WTC11 (cell line): ENCODE results near the gene CD46. TPM values are rescaled to one million over a fixed set of nuclear protein-coding genes. Genes with fewer than 3 reads are reported as not detected.

Experiments
- ATAC-seq: fragments of 200-7000 bp; cut with Tn5 transposase; 2 replicates; pipeline ENCODE4 v1.10.0; 2021; ENCODE audit warnings: mild to moderate bottlenecking, moderate library complexity
- CTCF ChIA-PET: fragments of 300-600 bp; sonication (Branson Sonifier 250); formaldehyde crosslinking; loops from one replicate; lab custom pipeline; 2021; ENCODE audit warnings: antibody characterized with exemption; lab: Charles Lee
- POLR2A ChIA-PET: fragments of 350-600 bp; sonication (Branson Sonifier 250); formaldehyde crosslinking; loops from one replicate; lab custom pipeline; 2021; ENCODE audit warnings: antibody characterized with exemption; lab: Charles Lee
- DNase-seq: peaks from one replicate; pipeline ENCODE4 v3.0.0; 2021; ENCODE audit warnings: low spot score
- H3K27ac Mint-ChIP-seq: 2 replicates; pipeline ENCODE4 v1.8.0; 2021; ENCODE audit warnings: mixed read lengths
- H3K27me3 Mint-ChIP-seq: 2 replicates; pipeline ENCODE4 v1.8.0; 2021; ENCODE audit warnings: low read depth, mild to moderate bottlenecking, moderate library complexity, mixed read lengths
- H3K36me3 Mint-ChIP-seq: 2 replicates; pipeline ENCODE4 v1.8.0; 2021; ENCODE audit warnings: mixed read lengths
- H3K4me1 Mint-ChIP-seq: 2 replicates; pipeline ENCODE4 v1.8.0; 2022; ENCODE audit warnings: mixed read lengths
- H3K4me3 Mint-ChIP-seq: 2 replicates; pipeline ENCODE4 v1.8.0; 2021; ENCODE audit warnings: mild to moderate bottlenecking, moderate library complexity, mixed read lengths
- H3K9me3 Mint-ChIP-seq: 2 replicates; pipeline ENCODE4 v1.8.0; 2021; ENCODE audit warnings: mixed read lengths
- ATF1 ChIP-seq: sonication (generic); formaldehyde crosslinking; IDR thresholded peaks from 2 replicates; pipeline ENCODE4 v1.8.1; 2023; ENCODE audit warnings: mild to moderate bottlenecking, moderate library complexity, missing genetic modification reagents
- CBFB ChIP-seq: sonication (generic); formaldehyde crosslinking; IDR thresholded peaks from 2 replicates; pipeline ENCODE4 v1.8.1; 2022; ENCODE audit warnings: mild to moderate bottlenecking, low read depth, missing genetic modification reagents
- EMX1 ChIP-seq: fragments of 250-450 bp; sonication (Bioruptor Pico); IDR thresholded peaks from 2 replicates; pipeline ENCODE4 v1.8.0; 2021; ENCODE audit warnings: mild to moderate bottlenecking
- GRHL2 ChIP-seq: fragments of 250-450 bp; sonication (Bioruptor Pico); IDR thresholded peaks from 2 replicates; pipeline ENCODE4 v1.8.0; 2022; ENCODE audit warnings: mild to moderate bottlenecking, moderate library complexity; ENCODE audit not compliant: insufficient replicate concordance, severe bottlenecking
- GTF2I ChIP-seq: fragments of 250-450 bp; sonication (Bioruptor Pico); conservative IDR thresholded peaks from 2 replicates; pipeline ENCODE4 v1.4.0; 2021; ENCODE audit warnings: mild to moderate bottlenecking
- HMGXB4 ChIP-seq: sonication (generic); formaldehyde crosslinking; IDR thresholded peaks from 2 replicates; pipeline ENCODE4 v1.8.1; 2023; ENCODE audit warnings: mild to moderate bottlenecking, moderate library complexity, missing genetic modification reagents
- MYBL2 ChIP-seq: sonication (generic); formaldehyde crosslinking; IDR thresholded peaks from 2 replicates; pipeline ENCODE4 v1.8.1; 2023; ENCODE audit warnings: mild to moderate bottlenecking, moderate library complexity, missing genetic modification reagents
- SP1 ChIP-seq: sonication (generic); formaldehyde crosslinking; conservative IDR thresholded peaks from 2 replicates; pipeline ENCODE4 v1.8.1; 2022; ENCODE audit warnings: missing genetic modification reagents
- TEAD4 ChIP-seq: sonication (generic); formaldehyde crosslinking; IDR thresholded peaks from 2 replicates; pipeline ENCODE4 v1.8.0; 2022; ENCODE audit warnings: mild to moderate bottlenecking, missing genetic modification reagents
- USF1 ChIP-seq: sonication (generic); formaldehyde crosslinking; IDR thresholded peaks from 2 replicates; pipeline ENCODE4 v1.8.0; 2022; ENCODE audit warnings: mild to moderate bottlenecking, missing genetic modification reagents
- ZNF512 ChIP-seq: sonication (generic); formaldehyde crosslinking; IDR thresholded peaks from 2 replicates; pipeline ENCODE4 v1.8.1; 2022; ENCODE audit warnings: missing genetic modification reagents, borderline replicate concordance
- total RNA-seq: library from RNA; stranded (reverse); gene quantifications from 3 replicates; pipeline ENCODE4 v1.2.3, GENCODE V29; 2021
- TF ChIP-seq, protein P1 (sequence below): fragments of 200-600 bp; IDR thresholded peaks from 2 replicates; pipeline ENCODE4 v1.8.0; 2022; ENCODE audit warnings: antibody characterized with exemption
- TF ChIP-seq, protein P2 (sequence below): fragments of 250-450 bp; sonication (Bioruptor Pico); IDR thresholded peaks from 2 replicates; pipeline ENCODE4 v1.9.0; 2021; ENCODE audit warnings: mild to moderate bottlenecking
- TF ChIP-seq, protein P3 (sequence below): sonication (generic); formaldehyde crosslinking; IDR thresholded peaks from 2 replicates; pipeline ENCODE4 v1.8.0; 2023; ENCODE audit warnings: mild to moderate bottlenecking, missing genetic modification reagents

CD46 gene
- total RNA-seq, 1 experiment from 2014 or later, result 150 TPM

DNA sequence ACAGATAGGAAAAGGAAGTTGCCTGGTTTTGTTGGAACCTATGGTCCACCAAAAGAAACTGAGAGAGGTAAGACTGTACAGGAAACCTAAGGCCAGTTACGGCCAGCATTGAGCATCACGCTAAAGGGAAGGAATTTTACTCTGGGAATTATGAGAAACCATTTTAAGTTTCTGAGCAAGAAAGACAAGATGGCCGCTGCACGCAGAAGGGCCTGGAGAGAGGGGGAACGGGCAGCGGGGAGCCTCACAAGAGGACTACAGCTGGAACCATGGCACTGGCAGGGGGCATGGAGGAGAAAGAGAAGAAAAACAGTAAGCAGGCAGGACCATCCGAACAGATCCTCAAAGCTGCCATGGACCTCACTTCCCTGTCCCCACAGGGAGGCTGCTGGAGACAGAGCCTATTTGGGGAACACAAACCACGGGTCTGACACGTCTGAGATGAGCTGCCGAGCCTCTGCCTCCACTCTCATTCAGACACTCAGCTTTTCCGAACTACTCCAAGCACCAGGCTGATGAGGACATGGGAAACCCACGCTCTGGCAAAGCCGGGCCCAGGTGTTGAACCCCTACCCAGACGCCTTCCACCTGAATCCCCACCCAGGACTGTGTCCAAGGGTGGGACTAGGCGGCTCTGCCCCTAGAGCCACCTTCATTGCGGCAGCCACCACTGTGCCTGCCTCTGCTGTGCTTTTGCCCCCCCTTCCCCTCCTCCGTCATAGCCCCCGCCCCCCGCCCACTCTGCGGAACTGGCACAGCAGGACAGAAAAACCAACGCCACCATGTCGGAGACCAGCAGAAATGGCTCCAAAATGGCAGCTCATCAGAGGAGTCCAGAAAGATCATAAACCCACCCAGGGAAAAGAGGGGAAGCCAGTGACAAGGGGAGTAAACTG lies 69.0 kb downstream of the CD46 start (continued):
- TF ChIP-seq, protein P1, sequence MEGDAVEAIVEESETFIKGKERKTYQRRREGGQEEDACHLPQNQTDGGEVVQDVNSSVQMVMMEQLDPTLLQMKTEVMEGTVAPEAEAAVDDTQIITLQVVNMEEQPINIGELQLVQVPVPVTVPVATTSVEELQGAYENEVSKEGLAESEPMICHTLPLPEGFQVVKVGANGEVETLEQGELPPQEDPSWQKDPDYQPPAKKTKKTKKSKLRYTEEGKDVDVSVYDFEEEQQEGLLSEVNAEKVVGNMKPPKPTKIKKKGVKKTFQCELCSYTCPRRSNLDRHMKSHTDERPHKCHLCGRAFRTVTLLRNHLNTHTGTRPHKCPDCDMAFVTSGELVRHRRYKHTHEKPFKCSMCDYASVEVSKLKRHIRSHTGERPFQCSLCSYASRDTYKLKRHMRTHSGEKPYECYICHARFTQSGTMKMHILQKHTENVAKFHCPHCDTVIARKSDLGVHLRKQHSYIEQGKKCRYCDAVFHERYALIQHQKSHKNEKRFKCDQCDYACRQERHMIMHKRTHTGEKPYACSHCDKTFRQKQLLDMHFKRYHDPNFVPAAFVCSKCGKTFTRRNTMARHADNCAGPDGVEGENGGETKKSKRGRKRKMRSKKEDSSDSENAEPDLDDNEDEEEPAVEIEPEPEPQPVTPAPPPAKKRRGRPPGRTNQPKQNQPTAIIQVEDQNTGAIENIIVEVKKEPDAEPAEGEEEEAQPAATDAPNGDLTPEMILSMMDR, result no peak
- TF ChIP-seq HMGXB4 (CRISPR knock-in tag) (no peak), MYBL2 (CRISPR knock-in tag) (no peak), GRHL2 (no peak), GTF2I (CRISPR knock-in tag) (no peak), SP1 (no peak), TEAD4 (CRISPR knock-in tag) (no peak), EMX1 (CRISPR knock-in tag) (no peak)
- TF ChIP-seq, all 79 proteins: peak for 0

- H3K9me3 Mint-ChIP-seq, result peaks cover 4% of the 10 kb centered on the region; the same call in 1 of the 2 replicates
- ChIA-PET CTCF (interaction anchor here (1.0 to 2.7 kb wide), 5 partner anchors 10 to 160 kb away, joined by 3 to 26 read pairs (median 5); no protein-coding TSS in a partner anchor), POLR2A (no interaction called here)
- TF ChIP-seq, protein P2, sequence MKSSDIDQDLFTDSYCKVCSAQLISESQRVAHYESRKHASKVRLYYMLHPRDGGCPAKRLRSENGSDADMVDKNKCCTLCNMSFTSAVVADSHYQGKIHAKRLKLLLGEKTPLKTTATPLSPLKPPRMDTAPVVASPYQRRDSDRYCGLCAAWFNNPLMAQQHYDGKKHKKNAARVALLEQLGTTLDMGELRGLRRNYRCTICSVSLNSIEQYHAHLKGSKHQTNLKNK (CRISPR knock-in tag), result no peak
- TF ChIP-seq ZNF512 (CRISPR knock-in tag) (no peak), CBFB (CRISPR knock-in tag) (no peak), ATF1 (CRISPR knock-in tag) (no peak), USF1 (CRISPR knock-in tag) (no peak)
- TF ChIP-seq, protein P3, sequence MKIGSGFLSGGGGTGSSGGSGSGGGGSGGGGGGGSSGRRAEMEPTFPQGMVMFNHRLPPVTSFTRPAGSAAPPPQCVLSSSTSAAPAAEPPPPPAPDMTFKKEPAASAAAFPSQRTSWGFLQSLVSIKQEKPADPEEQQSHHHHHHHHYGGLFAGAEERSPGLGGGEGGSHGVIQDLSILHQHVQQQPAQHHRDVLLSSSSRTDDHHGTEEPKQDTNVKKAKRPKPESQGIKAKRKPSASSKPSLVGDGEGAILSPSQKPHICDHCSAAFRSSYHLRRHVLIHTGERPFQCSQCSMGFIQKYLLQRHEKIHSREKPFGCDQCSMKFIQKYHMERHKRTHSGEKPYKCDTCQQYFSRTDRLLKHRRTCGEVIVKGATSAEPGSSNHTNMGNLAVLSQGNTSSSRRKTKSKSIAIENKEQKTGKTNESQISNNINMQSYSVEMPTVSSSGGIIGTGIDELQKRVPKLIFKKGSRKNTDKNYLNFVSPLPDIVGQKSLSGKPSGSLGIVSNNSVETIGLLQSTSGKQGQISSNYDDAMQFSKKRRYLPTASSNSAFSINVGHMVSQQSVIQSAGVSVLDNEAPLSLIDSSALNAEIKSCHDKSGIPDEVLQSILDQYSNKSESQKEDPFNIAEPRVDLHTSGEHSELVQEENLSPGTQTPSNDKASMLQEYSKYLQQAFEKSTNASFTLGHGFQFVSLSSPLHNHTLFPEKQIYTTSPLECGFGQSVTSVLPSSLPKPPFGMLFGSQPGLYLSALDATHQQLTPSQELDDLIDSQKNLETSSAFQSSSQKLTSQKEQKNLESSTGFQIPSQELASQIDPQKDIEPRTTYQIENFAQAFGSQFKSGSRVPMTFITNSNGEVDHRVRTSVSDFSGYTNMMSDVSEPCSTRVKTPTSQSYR (CRISPR knock-in tag), result no peak
- TF ChIP-seq, all 79 proteins: peak for 0
- peaks cover 23% of the 10 kb centered on the region for H3K4me1 Mint-ChIP-seq
- no peaks in the 10 kb centered on the region for H3K36me3 Mint-ChIP-seq
- no peaks in the 10 kb centered on the region for H3K27me3 Mint-ChIP-seq
- no peak overlapping the region for H3K4me3 Mint-ChIP-seq
- ATAC-seq (no peak), DNase-seq (no peak)
- no peak overlapping the region for H3K27ac Mint-ChIP-seq
These were observed 69.7 kb downstream of the CD46 start for GRCh38 chr1:207821464-207822045.
